HG03025 (cell line): ENCODE measurements around the gene NXNL2.

Source experiments
- ATAC-seq: cut with Tn5 transposase; IDR thresholded peaks from one replicate; pipeline ENCODE4 v1.9.1; 2021; ENCODE audit warnings: mild to moderate bottlenecking, moderate library complexity; ENCODE audit not compliant: unreplicated experiment, low FRiP score

Gene NXNL2

GRCh38 chr9:88534456-88535225 is at the start of gene NXNL2:
TSS of gene NXNL2 (plus strand) at chr9:88535178. CDS start at chr9:88535435, 257 bp downstream.
- ATAC-seq, result no peak

- no peak for ATAC-seq
Measured at GRCh38 chr9:88488166-88488565, 46.8 kb upstream of the NXNL2 start.

GRCh38 chr9:88494983-88495721 is 39.8 kb upstream of the NXNL2 start:
- no peak for ATAC-seq

- no peak for ATAC-seq
Measured at GRCh38 chr9:88497224-88497623, 37.8 kb upstream of the NXNL2 start.

- ATAC-seq, result no peak
Measured at GRCh38 chr9:88498880-88499279, 36.1 kb upstream of the NXNL2 start.

GRCh38 chr9:88501086-88501485 is 33.9 kb upstream of the NXNL2 start:
- ATAC-seq, result no peak

GRCh38 chr9:88502552-88503034 is 32.4 kb upstream of the NXNL2 start:
- no peak for ATAC-seq

GRCh38 chr9:88503081-88503844 is 31.7 kb upstream of the NXNL2 start:
- ATAC-seq, result no peak

- no peak for ATAC-seq
Measured at GRCh38 chr9:88503845-88504764, 30.9 kb upstream of the NXNL2 start.

GRCh38 chr9:88508326-88508725 is 26.7 kb upstream of the NXNL2 start:
- ATAC-seq, result no peak

GRCh38 chr9:88511906-88512305 is 23.1 kb upstream of the NXNL2 start:
- ATAC-seq, result no peak

- ATAC-seq, result no peak
Measured at GRCh38 chr9:88514247-88514646, 20.7 kb upstream of the NXNL2 start.

- no peak for ATAC-seq
Measured at GRCh38 chr9:88521308-88521707, 13.7 kb upstream of the NXNL2 start.

GRCh38 chr9:88522360-88522759 is 12.6 kb upstream of the NXNL2 start:
- ATAC-seq, result no peak

- no peak for ATAC-seq
Measured at GRCh38 chr9:88523056-88523455, 11.9 kb upstream of the NXNL2 start.

- ATAC-seq, result no peak
Measured at GRCh38 chr9:88524911-88525310, 10.1 kb upstream of the NXNL2 start.

GRCh38 chr9:88527618-88528017 is 7.4 kb upstream of the NXNL2 start:
- no peak for ATAC-seq

GRCh38 chr9:88528080-88528790 is 6.7 kb upstream of the NXNL2 start:
- ATAC-seq, result no peak

GRCh38 chr9:88529496-88529895 is 5.5 kb upstream of the NXNL2 start:
- ATAC-seq, result no peak
